ENCODE measurements around the gene KANK4. TPM values are rescaled to one million over a fixed set of nuclear protein-coding genes. Genes with fewer than 3 reads are reported as not detected.

Gene KANK4
- 1 to 10 TPM in 1 of 4 donors, under 1 TPM in 3; 0.17 to 9.4 (median 0.35) TPM for total RNA-seq

DNA sequence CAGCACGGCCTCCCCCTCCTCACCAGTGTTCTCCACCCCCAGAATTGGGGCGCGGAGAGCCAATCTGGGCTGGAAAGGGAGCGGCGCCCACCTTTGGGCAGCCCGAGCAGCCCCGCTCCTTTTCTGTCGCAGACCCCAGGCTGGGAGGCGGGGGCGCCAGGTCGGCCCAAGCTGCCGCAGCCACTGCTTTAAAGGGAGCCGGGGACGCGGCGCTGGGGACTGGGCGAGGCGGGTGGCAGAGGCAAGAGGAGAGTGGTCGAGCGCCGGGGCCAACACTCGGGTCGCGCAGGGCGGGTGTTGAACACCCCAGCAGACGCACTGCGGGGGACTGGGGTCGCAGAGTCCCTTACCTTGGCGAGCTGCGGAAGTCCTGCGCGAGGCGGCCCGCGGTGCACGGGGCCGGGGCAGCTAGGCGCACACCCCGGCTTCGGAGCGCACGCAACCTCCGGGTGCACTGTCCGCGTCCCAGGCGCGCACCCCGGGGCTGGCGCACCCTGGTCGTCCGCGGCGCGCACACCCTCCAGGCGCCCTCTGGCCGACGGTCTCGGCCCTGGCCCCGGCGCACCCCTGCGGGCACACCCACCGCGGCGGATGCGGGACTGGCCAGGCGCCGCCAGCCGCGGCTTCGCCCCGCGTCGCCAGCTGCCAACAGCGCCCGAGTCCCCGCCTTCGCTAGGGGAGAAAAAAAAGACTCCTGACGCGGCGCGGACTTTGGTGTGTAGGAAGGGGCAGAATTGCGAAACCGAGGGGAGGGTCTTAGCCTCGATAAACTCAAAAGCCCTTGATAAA lies at the start of gene KANK4:
KANK4 (minus strand) TSS at position 679 of the 789 bp plus-strand sequence. CDS start 37,870 bp downstream, outside the sequence.
- TF ChIP-seq, protein P1, sequence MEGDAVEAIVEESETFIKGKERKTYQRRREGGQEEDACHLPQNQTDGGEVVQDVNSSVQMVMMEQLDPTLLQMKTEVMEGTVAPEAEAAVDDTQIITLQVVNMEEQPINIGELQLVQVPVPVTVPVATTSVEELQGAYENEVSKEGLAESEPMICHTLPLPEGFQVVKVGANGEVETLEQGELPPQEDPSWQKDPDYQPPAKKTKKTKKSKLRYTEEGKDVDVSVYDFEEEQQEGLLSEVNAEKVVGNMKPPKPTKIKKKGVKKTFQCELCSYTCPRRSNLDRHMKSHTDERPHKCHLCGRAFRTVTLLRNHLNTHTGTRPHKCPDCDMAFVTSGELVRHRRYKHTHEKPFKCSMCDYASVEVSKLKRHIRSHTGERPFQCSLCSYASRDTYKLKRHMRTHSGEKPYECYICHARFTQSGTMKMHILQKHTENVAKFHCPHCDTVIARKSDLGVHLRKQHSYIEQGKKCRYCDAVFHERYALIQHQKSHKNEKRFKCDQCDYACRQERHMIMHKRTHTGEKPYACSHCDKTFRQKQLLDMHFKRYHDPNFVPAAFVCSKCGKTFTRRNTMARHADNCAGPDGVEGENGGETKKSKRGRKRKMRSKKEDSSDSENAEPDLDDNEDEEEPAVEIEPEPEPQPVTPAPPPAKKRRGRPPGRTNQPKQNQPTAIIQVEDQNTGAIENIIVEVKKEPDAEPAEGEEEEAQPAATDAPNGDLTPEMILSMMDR (IDR thresholded peaks at IDR 0.05; ENCODE audit: low read depth): no peak

DNA sequence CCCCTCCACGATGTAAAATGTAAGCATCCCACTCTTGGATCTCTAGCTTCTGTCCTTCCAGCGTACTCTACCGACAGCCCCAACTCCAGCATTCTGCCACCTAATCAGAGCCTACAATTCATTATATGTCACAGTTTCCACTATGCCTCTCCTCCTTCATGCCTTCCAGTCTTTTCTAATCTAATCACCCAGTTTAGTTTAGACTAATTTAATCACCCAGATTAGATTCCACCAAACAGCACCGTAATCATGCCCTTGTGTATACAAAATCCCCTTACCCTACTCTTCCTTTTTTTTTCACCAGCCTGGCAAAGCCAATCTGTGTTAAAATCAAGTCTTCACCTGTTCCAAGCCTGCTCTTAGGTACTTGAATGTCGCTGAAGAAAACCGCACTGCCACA lies 49.8 kb upstream of the KANK4 start:
- TF ChIP-seq, protein P1 (IDR thresholded peaks at IDR 0.05; ENCODE audit: low read depth): no peak

DNA sequence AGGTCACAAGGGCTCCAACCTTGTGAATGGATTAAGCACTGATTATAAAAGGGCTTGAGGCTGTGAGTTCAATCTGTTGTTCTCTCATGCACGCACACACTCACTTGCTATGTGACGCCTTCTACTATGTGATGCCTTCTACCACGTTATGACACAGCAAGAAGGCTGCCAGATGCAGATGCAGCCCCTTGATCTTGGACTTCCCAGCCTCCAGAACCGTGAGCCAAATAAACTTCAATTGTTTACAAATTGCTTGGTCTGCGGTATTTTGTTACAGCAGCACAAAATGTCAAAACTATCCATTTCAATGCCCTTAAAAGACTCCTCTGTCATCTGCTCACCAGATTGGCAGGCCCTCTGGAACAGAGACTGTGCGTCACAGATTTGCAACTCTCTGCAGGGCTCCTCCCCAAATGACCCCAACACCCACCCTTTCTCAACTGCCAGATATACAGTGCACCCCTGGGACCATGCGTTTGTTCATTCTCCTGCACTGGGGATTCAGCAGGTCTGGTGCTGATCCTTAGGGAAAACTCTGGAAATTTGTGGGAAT lies 47.8 kb upstream of the KANK4 start:
- TF ChIP-seq, protein P1 (IDR thresholded peaks at IDR 0.05; ENCODE audit: low read depth): no peak

DNA sequence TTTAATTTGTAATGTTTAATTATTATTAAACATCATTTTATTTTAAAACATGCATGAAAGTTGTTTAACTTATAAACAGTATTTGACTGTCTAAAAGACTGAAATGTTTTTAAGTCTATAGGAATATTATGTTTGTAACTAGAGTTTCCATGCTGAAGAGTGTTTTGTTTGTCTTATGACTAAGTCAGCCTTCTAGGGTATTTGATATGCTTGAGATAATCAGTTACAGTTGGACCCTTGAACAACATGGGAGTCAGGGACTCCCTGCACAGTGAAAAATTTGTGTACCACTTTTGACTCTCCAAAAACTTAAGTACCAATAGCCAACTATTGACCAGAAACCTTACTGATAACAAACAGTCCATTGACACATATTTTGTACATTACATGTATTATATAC lies 45.5 kb upstream of the KANK4 start:
- TF ChIP-seq, protein P1 (IDR thresholded peaks at IDR 0.05; ENCODE audit: low read depth): no peak

DNA sequence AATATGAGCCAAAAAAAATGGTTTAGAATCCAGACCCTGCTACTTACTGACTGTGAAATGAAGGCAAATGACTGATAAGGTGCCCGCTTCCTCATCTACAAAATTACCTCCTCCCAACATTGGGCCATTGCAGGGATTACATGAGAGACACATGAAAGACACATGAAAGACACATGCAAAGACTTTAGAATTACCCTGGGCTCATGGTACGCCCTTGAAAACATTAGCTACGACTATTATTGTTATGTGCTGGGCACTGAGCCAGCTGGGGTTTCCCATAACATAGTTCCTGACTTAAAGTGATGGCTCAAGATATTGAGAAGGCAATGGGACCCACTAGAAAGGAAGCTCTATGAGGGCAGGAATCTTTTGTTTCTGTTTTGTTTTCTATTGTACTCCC lies 43.7 kb upstream of the KANK4 start:
- TF ChIP-seq, protein P1 (IDR thresholded peaks at IDR 0.05; ENCODE audit: low read depth): no peak

DNA sequence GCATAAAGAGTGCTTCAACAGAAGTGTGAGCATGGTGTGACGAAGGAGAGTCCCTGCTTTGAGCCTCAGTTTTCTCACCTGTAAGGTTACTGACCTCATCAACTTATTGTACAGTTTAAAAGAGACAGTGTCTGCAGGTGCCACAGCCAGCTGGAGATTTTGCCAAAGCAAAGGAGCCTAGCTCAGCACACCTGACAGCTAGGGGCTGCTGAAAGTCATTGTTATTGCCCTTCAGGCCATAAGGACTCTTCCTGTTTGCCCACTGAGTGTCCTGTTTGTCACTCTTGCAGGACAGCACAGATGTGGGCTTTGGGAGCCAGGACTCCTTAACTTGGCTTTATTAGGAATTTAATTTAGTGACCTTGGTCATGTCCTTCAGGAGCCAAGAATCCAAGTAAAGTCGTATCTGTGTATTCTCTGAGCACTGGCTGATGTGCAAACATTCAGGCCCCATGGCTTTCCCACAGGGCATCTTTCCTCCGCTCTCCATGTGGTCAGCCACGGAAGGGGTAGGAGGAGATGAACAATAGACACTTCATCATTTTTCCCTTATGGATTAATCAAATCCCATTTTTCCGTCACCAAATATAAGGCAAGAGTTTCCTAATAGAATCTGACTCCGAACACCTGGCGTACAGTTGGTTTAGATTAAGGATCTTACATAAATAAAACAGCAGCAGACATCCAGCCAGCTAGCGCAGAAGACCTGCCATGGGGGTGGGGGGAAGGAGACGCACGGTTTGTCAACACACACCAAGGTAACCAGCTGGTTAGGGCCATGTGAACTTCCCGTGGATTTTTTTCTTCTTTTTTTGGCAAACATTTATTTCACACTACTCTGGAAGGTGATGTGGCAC lies 43.1 kb upstream of the KANK4 start:
- TF ChIP-seq, protein P1 (IDR thresholded peaks at IDR 0.05; ENCODE audit: low read depth): no peak

DNA sequence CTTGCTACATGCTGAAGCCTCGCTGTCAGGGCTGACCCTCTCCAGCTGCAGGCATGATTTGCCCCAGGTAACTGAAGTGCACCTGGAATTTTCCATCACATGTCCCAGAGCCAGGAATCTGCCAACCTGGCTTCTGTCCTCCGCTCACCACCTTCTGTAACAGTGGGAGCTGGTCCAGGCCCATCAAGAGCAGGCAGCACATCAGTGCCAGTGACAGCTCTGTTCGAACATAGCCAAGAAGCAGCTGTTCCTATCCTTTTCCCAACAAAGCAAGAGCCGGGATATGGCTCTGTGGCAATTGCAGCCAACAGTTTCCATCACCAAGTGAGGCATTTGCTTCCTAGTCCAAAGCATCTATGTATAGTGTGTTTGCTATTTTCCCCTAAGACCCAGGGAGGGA lies 42.2 kb upstream of the KANK4 start:
- TF ChIP-seq, protein P1 (IDR thresholded peaks at IDR 0.05; ENCODE audit: low read depth): no peak
